RWPE2 (cell line): ENCODE results near the gene SORCS2.

ENCODE experiments used
- ATAC-seq: fragments of 200-7000 bp; cut with Tn5 transposase; 3 replicates; pipeline ENCODE4 v1.9.1; 2021; ENCODE audit warnings: low read depth
- DNase-seq: peaks from one replicate; pipeline ENCODE4 v3.0.0-alpha.2; 2020; ENCODE audit warnings: low spot score
- H3K27ac ChIP-seq: fragments of 450-650 bp; 2 replicates; pipeline ENCODE4 v1.5.1; 2017; ENCODE audit warnings: mild to moderate bottlenecking; ENCODE audit not compliant: poor library complexity, severe bottlenecking
- H3K27me3 ChIP-seq: fragments of 250-450 bp; sonication (Bioruptor Pico); 2 replicates; pipeline ENCODE4 v1.5.1; 2021; ENCODE audit warnings: mild to moderate bottlenecking, moderate library complexity; ENCODE audit not compliant: insufficient read depth, poor library complexity, severe bottlenecking
- H3K36me3 ChIP-seq: fragments of 250-450 bp; sonication (Bioruptor Pico); 2 replicates; pipeline ENCODE4 v1.5.1; 2020; ENCODE audit warnings: low read depth, mild to moderate bottlenecking, moderate library complexity
- H3K4me1 ChIP-seq: fragments of 250-450 bp; sonication (Bioruptor Pico); 2 replicates; pipeline ENCODE4 v1.5.1; 2021; ENCODE audit warnings: mild to moderate bottlenecking, moderate library complexity; ENCODE audit not compliant: insufficient read depth, poor library complexity, severe bottlenecking
- H3K4me3 ChIP-seq: fragments of 250-450 bp; sonication (Bioruptor Pico); 2 replicates; pipeline ENCODE4 v1.5.1; 2021; ENCODE audit warnings: mild to moderate bottlenecking, moderate library complexity; ENCODE audit not compliant: severe bottlenecking
- H3K9me3 ChIP-seq: fragments of 250-450 bp; sonication (Bioruptor Pico); 2 replicates; pipeline ENCODE4 v1.5.1; 2021; ENCODE audit warnings: mild to moderate bottlenecking, moderate library complexity; ENCODE audit not compliant: severe bottlenecking
- CTCF ChIP-seq: fragments of 450-650 bp; IDR thresholded peaks from one replicate; pipeline ENCODE4 v1.5.1; 2017; ENCODE audit warnings: mild to moderate bottlenecking, moderate library complexity; ENCODE audit not compliant: poor library complexity, severe bottlenecking

The SORCS2 gene

GRCh38 chr4:7192252-7193029, at the start of gene SORCS2:
Gene SORCS2 (plus strand): TSS chr4:7192538.
- peak; percentile 92 for TF ChIP-seq CTCF
- ATAC-seq, result peak; percentile 81
- Histone ChIP-seq H3K4me1 (no peaks in the 10 kb centered on the region), H3K4me3 (peak within 1 kb of the TSS; percentile 64), H3K27ac (no peak within 1 kb of the TSS), H3K27me3 (peaks cover 32% of the 10 kb centered on the region), H3K36me3 (no peaks in the 10 kb centered on the region), H3K9me3 (no peaks in the 10 kb centered on the region)
- no peak for DNase-seq

- Histone ChIP-seq H3K27ac (no peak overlapping the region), H3K36me3 (no peaks in the 10 kb centered on the region), H3K27me3 (no peaks in the 10 kb centered on the region), H3K4me3 (no peak overlapping the region), H3K4me1 (no peaks in the 10 kb centered on the region), H3K9me3 (no peaks in the 10 kb centered on the region)
- ATAC-seq (no peak), DNase-seq (no peak)
- TF ChIP-seq CTCF, result no peak
These were observed 47.7 kb upstream of the SORCS2 start for GRCh38 chr4:7144374-7145290.

GRCh38 chr4:7145291-7145934, 46.9 kb upstream of the SORCS2 start:
- no peak for TF ChIP-seq CTCF
- Histone ChIP-seq H3K4me3 (no peak overlapping the region), H3K4me1 (no peaks in the 10 kb centered on the region), H3K9me3 (no peaks in the 10 kb centered on the region), H3K36me3 (no peaks in the 10 kb centered on the region), H3K27me3 (no peaks in the 10 kb centered on the region), H3K27ac (no peak overlapping the region)
- ATAC-seq (no peak), DNase-seq (no peak)

- Histone ChIP-seq H3K9me3 (no peaks in the 10 kb centered on the region), H3K27ac (no peak overlapping the region), H3K4me3 (no peak overlapping the region), H3K27me3 (no peaks in the 10 kb centered on the region), H3K4me1 (no peaks in the 10 kb centered on the region), H3K36me3 (no peaks in the 10 kb centered on the region)
- DNase-seq (no peak), ATAC-seq (no peak)
- no peak for TF ChIP-seq CTCF
These were observed 46.1 kb upstream of the SORCS2 start for GRCh38 chr4:7146059-7146785.
